Fibroblast of mammary gland (primary cell): ENCODE results near the gene NRXN3.

Experiments used
- DNase-seq: peaks from one replicate; pipeline ENCODE4 v3.0.0-alpha.2; 2010; ENCODE audit warnings: low read depth
- H3K4me3 ChIP-seq: 2 replicates; pipeline ENCODE4 v1.5.1; 2011; ENCODE audit warnings: low read depth, mild to moderate bottlenecking, low read length, moderate library complexity; ENCODE audit not compliant: control insufficient read depth
- CTCF ChIP-seq: conservative IDR thresholded peaks from 2 replicates; pipeline ENCODE4 v1.5.1; 2011; ENCODE audit warnings: low read depth, low read length, inconsistent platforms; ENCODE audit not compliant: control insufficient read depth, insufficient read depth

Gene NRXN3

DNA sequence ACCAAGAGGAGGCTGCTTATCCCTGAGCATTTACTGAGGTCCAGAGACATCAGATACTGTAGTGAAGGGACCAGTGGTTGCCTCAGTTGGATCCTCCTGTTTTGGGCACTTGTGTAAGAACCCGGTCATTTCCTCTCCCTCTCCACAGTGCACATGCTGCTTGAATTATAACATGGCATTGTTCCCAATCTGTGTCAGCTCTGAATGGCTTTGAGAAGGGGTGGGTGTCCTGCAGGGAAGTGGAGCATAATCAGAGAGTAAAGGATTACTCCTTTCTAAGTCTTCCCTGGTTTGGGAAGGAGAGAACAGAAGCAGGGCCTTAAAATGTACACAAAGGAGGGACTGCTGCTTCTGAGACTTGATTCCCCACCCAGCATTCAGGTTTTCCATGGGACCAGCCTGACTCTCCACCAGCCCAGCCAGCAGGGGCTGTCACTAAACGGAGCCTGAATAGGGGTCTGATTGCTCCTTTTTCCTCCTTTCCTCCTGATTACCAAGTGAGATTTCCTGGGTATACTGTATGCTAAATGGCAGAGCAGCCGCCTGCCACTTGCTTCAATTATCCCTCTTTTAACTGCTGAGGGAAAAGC lies 78.4 kb downstream of the NRXN3 start:
- TF ChIP-seq CTCF = no peak
- no peak overlapping the region for H3K4me3 ChIP-seq
- DNase-seq = peak; percentile 83

DNA sequence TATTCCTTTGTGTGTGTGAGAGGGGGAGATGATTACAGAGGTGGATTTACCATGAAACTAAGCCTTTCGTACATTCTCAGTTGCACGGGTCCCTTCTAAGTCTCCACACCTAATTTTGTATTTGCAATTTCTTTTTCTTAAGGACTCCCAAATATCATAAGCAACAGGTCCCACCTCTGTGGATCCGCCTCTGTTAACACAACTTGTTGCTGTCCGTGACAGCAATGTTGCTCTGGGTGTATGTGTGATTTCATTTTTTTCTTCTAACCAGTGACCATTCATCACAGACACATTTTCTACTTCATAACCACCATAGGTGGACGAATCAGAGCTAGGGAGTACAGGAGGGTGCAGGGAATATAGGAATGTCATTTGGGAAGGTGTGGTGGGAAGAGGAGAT lies 81.1 kb downstream of the NRXN3 start:
- no peak for TF ChIP-seq CTCF
- no peak for DNase-seq
- H3K4me3 ChIP-seq = no peak overlapping the region

GRCh38 chr14:78253986-78254385 lies 83.8 kb downstream of the NRXN3 start:
- TF ChIP-seq CTCF = no peak
- no peak overlapping the region for H3K4me3 ChIP-seq
- peak; percentile 92 for DNase-seq

- peak; percentile 80 for DNase-seq
- TF ChIP-seq CTCF = no peak
- H3K4me3 ChIP-seq = no peak overlapping the region
These were observed 84.8 kb downstream of the NRXN3 start for GRCh38 chr14:78254911-78255461.

DNA sequence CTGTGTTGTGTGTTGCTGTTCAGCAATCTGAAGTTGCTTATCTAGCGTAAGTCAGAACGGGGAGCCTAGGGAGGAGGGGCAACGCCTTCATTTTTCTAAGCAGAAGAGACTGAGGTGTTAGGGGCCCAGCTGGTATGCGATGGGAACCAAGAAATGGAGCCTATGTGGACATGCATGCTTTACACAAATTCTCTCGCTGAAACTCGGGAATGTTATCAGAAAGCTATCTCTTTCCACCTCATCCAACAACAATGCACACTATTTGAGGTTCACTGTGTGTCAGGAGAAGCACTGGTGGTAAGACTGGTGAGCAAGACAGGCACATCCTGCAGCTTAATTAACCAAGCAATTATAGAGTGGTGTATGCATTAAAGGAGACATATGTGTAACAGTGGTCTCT lies 89.7 kb downstream of the NRXN3 start:
- H3K4me3 ChIP-seq = no peak overlapping the region
- TF ChIP-seq CTCF = no peak
- no peak for DNase-seq

DNA sequence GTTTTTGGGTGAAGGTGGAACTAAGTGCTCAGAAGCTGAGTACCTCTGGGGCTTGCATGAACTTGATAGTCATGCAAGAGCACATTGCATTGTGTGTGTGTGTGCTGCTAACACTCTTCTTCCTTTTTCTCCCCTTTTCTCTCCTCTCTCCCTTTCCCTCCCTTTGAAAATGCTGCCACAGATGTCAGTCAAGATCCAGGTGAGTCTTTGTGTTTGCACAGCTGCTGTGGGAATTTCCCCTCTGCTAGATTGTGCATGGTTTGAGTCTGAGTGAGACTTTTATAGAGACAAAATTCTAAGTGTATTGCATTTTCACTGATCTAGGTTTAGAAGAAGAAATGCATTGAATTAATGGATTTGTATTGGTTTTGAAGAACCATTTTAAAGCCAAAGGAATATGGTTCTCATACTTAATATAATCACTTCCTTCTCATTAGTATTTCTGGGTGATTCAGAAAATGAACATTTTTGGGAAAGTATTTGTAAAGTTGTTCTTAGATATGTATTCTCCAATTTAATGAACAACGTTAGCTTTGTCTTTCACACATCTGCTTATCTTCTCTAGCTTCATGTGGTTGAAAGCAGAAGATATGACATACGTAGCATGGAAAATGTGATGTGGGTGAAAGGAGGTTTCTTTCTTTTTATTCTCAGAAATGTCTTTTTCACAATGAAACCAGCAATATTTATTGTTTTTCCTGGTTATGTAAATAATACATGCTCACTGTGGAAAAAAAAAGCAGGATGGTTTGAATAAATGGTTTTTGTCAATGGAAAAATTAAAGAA lies 108.5 kb downstream of the NRXN3 start:
- DNase-seq = no peak
- TF ChIP-seq CTCF = no peak
- H3K4me3 ChIP-seq = no peak overlapping the region
